ENCODE data around the gene NLRX1.

GRCh38 chr11:119190531-119190930 lies 22.0 kb downstream of the NLRX1 start:
- TF ChIP-seq, protein P1, sequence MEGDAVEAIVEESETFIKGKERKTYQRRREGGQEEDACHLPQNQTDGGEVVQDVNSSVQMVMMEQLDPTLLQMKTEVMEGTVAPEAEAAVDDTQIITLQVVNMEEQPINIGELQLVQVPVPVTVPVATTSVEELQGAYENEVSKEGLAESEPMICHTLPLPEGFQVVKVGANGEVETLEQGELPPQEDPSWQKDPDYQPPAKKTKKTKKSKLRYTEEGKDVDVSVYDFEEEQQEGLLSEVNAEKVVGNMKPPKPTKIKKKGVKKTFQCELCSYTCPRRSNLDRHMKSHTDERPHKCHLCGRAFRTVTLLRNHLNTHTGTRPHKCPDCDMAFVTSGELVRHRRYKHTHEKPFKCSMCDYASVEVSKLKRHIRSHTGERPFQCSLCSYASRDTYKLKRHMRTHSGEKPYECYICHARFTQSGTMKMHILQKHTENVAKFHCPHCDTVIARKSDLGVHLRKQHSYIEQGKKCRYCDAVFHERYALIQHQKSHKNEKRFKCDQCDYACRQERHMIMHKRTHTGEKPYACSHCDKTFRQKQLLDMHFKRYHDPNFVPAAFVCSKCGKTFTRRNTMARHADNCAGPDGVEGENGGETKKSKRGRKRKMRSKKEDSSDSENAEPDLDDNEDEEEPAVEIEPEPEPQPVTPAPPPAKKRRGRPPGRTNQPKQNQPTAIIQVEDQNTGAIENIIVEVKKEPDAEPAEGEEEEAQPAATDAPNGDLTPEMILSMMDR (IDR thresholded peaks at IDR 0.05; ENCODE audit: low read length) = no peak
- no peak for TF ChIP-seq EZH2phosphoT487 (IDR thresholded peaks at IDR 0.05; ENCODE audit: low read length)

Data from MM.1S (cell line).